IMR-90 (cell line): ENCODE data around the gene PLD1. TPM values are rescaled to one million over a fixed set of nuclear protein-coding genes. Genes with fewer than 3 reads are reported as not detected.

Source experiments
- ATAC-seq: fragments of 200-7000 bp; cut with Tn5 transposase; 2 replicates; pipeline ENCODE4 v1.9.1; 2020; ENCODE audit warnings: low read depth, mild to moderate bottlenecking, moderate library complexity
- BruUV-seq: library from RNA; stranded (reverse); fragments of 400-500 nt; replicated peaks from 2 replicates; lab custom pipeline; 2021; lab: Mats Ljungman, UMichigan
- CTCF ChIA-PET: fragments of 300-600 bp; formaldehyde crosslinking; extraction: SDS; loops from one replicate; lab custom pipeline; 2021; ENCODE audit warnings: antibody characterized with exemption; lab: Yijun Ruan, JAX
- POLR2A ChIA-PET: fragments of 300-600 bp; sonication (Branson Sonifier 250); formaldehyde crosslinking; loops from one replicate; lab custom pipeline; 2022; ENCODE audit warnings: antibody characterized with exemption; ENCODE audit not compliant: unreplicated experiment; lab: Charles Lee
- DNase-seq: peaks from one replicate; pipeline ENCODE4 v3.0.0; 2013
- H2AFZ ChIP-seq: replicated peaks from 2 replicates; pipeline ENCODE3; 2013; ENCODE audit warnings: low read length, mild to moderate bottlenecking; ENCODE audit not compliant: poor library complexity
- H2AK5ac ChIP-seq: 2 replicates; pipeline ENCODE4 v1.6.1; 2013; ENCODE audit warnings: low read depth, low read length, inconsistent platforms
- H2AK9ac ChIP-seq: replicated peaks from 2 replicates; pipeline ENCODE3; 2013; ENCODE audit warnings: mild to moderate bottlenecking, low read depth, low read length, moderate library complexity; ENCODE audit not compliant: poor library complexity
- H2BK120ac ChIP-seq: 2 replicates; pipeline ENCODE4 v1.6.1; 2013; ENCODE audit warnings: low read depth, low read length, inconsistent platforms
- H2BK15ac ChIP-seq: 3 replicates; pipeline ENCODE4 v1.6.1; 2013; ENCODE audit warnings: low read depth, low read length, inconsistent platforms
- H2BK20ac ChIP-seq: 2 replicates; pipeline ENCODE4 v1.6.1; 2013; ENCODE audit warnings: low read depth, mild to moderate bottlenecking, inconsistent platforms, low read length, moderate library complexity
- H2BK5ac ChIP-seq: 2 replicates; pipeline ENCODE4 v1.6.1; 2013; ENCODE audit warnings: mild to moderate bottlenecking, low read depth, low read length, inconsistent platforms; ENCODE audit not compliant: poor library complexity, severe bottlenecking
- H3K14ac ChIP-seq: replicated peaks from 2 replicates; pipeline ENCODE4 v1.6.1; 2013; ENCODE audit warnings: low read depth, low read length, inconsistent platforms
- H3K18ac ChIP-seq: 2 replicates; pipeline ENCODE4 v1.6.1; 2013; ENCODE audit warnings: low read depth, low read length, control low read depth
- H3K23ac ChIP-seq: 2 replicates; pipeline ENCODE4 v1.6.1; 2013; ENCODE audit warnings: low read depth, low read length, inconsistent platforms
- H3K27ac ChIP-seq: 2 replicates; pipeline ENCODE4 v1.5.1; 2013; ENCODE audit warnings: mild to moderate bottlenecking, control low read depth, low read length; ENCODE audit not compliant: insufficient read depth
- H3K27me3 ChIP-seq: 2 replicates; pipeline ENCODE4 v1.6.1; 2013; ENCODE audit warnings: low read length; ENCODE audit not compliant: control insufficient read depth, insufficient read depth
- H3K36me3 ChIP-seq: 2 replicates; pipeline ENCODE4 v1.6.1; 2013; ENCODE audit warnings: low read length, mixed read lengths; ENCODE audit not compliant: control insufficient read depth, insufficient read depth
- H3K4ac ChIP-seq: 2 replicates; pipeline ENCODE4 v1.6.1; 2013; ENCODE audit warnings: low read depth, low read length, inconsistent platforms
- H3K4me1 ChIP-seq: 2 replicates; pipeline ENCODE4 v1.6.1; 2013; ENCODE audit warnings: low read length, mixed read lengths; ENCODE audit not compliant: control insufficient read depth, insufficient read depth
- H3K4me2 ChIP-seq: 2 replicates; pipeline ENCODE4 v1.6.1; 2013; ENCODE audit warnings: low read depth, mild to moderate bottlenecking, control low read depth, low read length, moderate library complexity
- H3K4me3 ChIP-seq: 2 replicates; pipeline ENCODE4 v1.5.1; 2013; ENCODE audit warnings: low read depth, mild to moderate bottlenecking, control low read depth, low read length, moderate library complexity; ENCODE audit not compliant: insufficient read depth
- H3K56ac ChIP-seq: 2 replicates; pipeline ENCODE4 v1.6.1; 2013; ENCODE audit warnings: low read length, inconsistent platforms; ENCODE audit not compliant: insufficient read depth; ENCODE audit errors: extremely low read depth
- H3K79me1 ChIP-seq, 2 experiments: 2 replicates each; pipeline ENCODE4 v1.6.1; 2013; ENCODE audit warnings: low read length in 2 of 2, inconsistent platforms in 1 of 2, low read depth in 1 of 2
- H3K9ac ChIP-seq: 2 replicates; pipeline ENCODE4 v1.6.1; 2013; ENCODE audit warnings: low read depth, low read length, control low read depth
- H3K9me1 ChIP-seq: 2 replicates; pipeline ENCODE4 v1.6.1; 2013; ENCODE audit warnings: low read length, inconsistent platforms; ENCODE audit not compliant: insufficient read depth
- H3K9me3 ChIP-seq: 2 replicates; pipeline ENCODE4 v1.6.1; 2013; ENCODE audit warnings: low read length; ENCODE audit not compliant: control insufficient read depth, insufficient read depth
- H4K20me1 ChIP-seq: 2 replicates; pipeline ENCODE4 v1.6.1; 2013; ENCODE audit warnings: low read length, inconsistent platforms; ENCODE audit not compliant: insufficient read depth
- H4K5ac ChIP-seq: 2 replicates; pipeline ENCODE4 v1.6.1; 2013; ENCODE audit warnings: mild to moderate bottlenecking, low read depth, low read length, control low read depth
- H4K8ac ChIP-seq, 2 experiments: 2 replicates each; pipeline ENCODE4 v1.6.1; 2013; ENCODE audit warnings: low read depth in 2 of 2, low read length in 2 of 2, control low read depth in 1 of 2, inconsistent platforms in 1 of 2
- H4K91ac ChIP-seq: 2 replicates; pipeline ENCODE4 v1.6.1; 2013; ENCODE audit warnings: low read depth, low read length, inconsistent platforms; ENCODE audit not compliant: insufficient read depth
- CEBPB ChIP-seq: IDR thresholded peaks from 2 replicates; pipeline ENCODE4 v1.6.1; 2012; ENCODE audit warnings: low read depth, low read length, improper control_type of control experiment
- CTCF ChIP-seq: conservative IDR thresholded peaks from 2 replicates; pipeline ENCODE4 v1.5.1; 2012; ENCODE audit warnings: mild to moderate bottlenecking, low read depth, low read length, improper control_type of control experiment
- ELK1 ChIP-seq: fragments of 150-350 bp; IDR thresholded peaks from 2 replicates; pipeline ENCODE4 v1.6.1; 2016; ENCODE audit warnings: low read depth, mild to moderate bottlenecking, low read length, moderate library complexity, borderline replicate concordance
- FOS ChIP-seq: fragments of 150-350 bp; IDR thresholded peaks from 2 replicates; pipeline ENCODE4 v1.6.1; 2016; ENCODE audit warnings: low read depth, low read length
- MAZ ChIP-seq: IDR thresholded peaks from 2 replicates; pipeline ENCODE4 v1.6.1; 2012; ENCODE audit warnings: low read depth, mild to moderate bottlenecking, low read length, improper control_type of control experiment, moderate library complexity, borderline replicate concordance
- POLR2A ChIP-seq: IDR thresholded peaks from 2 replicates; pipeline ENCODE4 v1.6.1; 2012; ENCODE audit warnings: mild to moderate bottlenecking, low read depth, low read length
- RCOR1 ChIP-seq: IDR thresholded peaks from 2 replicates; pipeline ENCODE4 v1.6.1; 2012; ENCODE audit warnings: mild to moderate bottlenecking, low read length, improper control_type of control experiment; ENCODE audit not compliant: insufficient replicate concordance
- SMC3 ChIP-seq: fragments of 150-350 bp; IDR thresholded peaks from 2 replicates; pipeline ENCODE4 v1.6.1; 2016; ENCODE audit warnings: low read depth, mild to moderate bottlenecking, antibody characterized with exemption, low read length, moderate library complexity
- WGBS, 2 experiments: methylation state at CpG; one replicate each; pipeline versions ENCODE4 v1.1.5 to v1.1.7; 2013; ENCODE audit warnings: missing lambda C conversion rate in 2 of 2; ENCODE audit not compliant: insufficient read length in 1 of 2; ENCODE audit errors: extremely low coverage in 2 of 2; 5-methylcytosine and 5-hydroxymethylcytosine counted together
- dilution Hi-C: fragments of 300-500 bp; cut with HindIII; formaldehyde crosslinking; loops from one replicate; pipeline ENCODE4 v1.14.3; 2018; ENCODE audit warnings: low sequenced_read_pairs; ENCODE audit not compliant: unreplicated experiment
- in situ Hi-C: fragments of 300-500 bp; cut with MboI; formaldehyde crosslinking; loops from 3 replicates; pipeline ENCODE4 v1.14.3; 2019; ENCODE audit warnings: low sequenced_read_pairs, inconsistent platforms, mixed read lengths
- intact Hi-C: fragments of 100-400 bp; cut with micrococcal nuclease; formaldehyde crosslinking; loops from 2 replicates; pipeline ENCODE4 v1.10.0; 2022
- polyA plus RNA-seq, 3 experiments: library from polyadenylated mRNA; depleted of rRNA; stranded (reverse); fragments of >200 nt; gene quantifications; 2 replicates each; pipeline ENCODE4 v1.2.3, GENCODE V29; 2012; ENCODE audit warnings: low replicate concordance in 1 of 3
- total RNA-seq: library from RNA; depleted of rRNA; stranded (reverse); fragments of >200 nt; gene quantifications from 2 replicates; pipeline ENCODE4 v1.2.3, GENCODE V29; 2012

Gene PLD1
- total and polyA plus RNA-seq, 2 of the 4 experiments (the other 2 are of a cell fraction): 3.3 to 9.7 TPM

- no peaks in the 10 kb centered on the region for H3K9me1 ChIP-seq
- H2AFZ ChIP-seq: no peak overlapping the region
- no peaks in the 10 kb centered on the region for H3K4me1 ChIP-seq
- H3K18ac ChIP-seq: no peak overlapping the region
- H3K23ac ChIP-seq: no peak overlapping the region
- no peak overlapping the region for H4K5ac ChIP-seq
- H3K9me3 ChIP-seq: no peaks in the 10 kb centered on the region
- no peak overlapping the region for H2BK5ac ChIP-seq
- ChIA-PET CTCF (no interaction called here), POLR2A (no interaction called here)
- H3K27ac ChIP-seq: no peak overlapping the region
- no peak overlapping the region for H3K56ac ChIP-seq
- H3K36me3 ChIP-seq: peaks cover 16% of the 10 kb centered on the region; the same call in 1 of the 2 replicates
- intact Hi-C loops (no loop called here), in situ Hi-C loops (no loop called here), dilution Hi-C loops (no loop called here)
- H3K14ac ChIP-seq: no peak overlapping the region
- no peak overlapping the region for H3K4me3 ChIP-seq
- no peak overlapping the region for H2BK15ac ChIP-seq
- no peak overlapping the region for H2BK120ac ChIP-seq
- no peaks in the 10 kb centered on the region for H3K27me3 ChIP-seq
- DNase-seq: peak; percentile 11
- H2AK9ac ChIP-seq: no peak overlapping the region
- H2AK5ac ChIP-seq: no peak overlapping the region
- no peak overlapping the region for H4K8ac ChIP-seq
- no peaks in the 10 kb centered on the region for H3K79me1 ChIP-seq
- no peak overlapping the region for H3K4ac ChIP-seq
- no peak overlapping the region for H4K91ac ChIP-seq
- BruUV-seq: no TSS peak
- no peak overlapping the region for H2BK20ac ChIP-seq
- WGBS, 2 experiments: no CpG with 5 or more reads among the region's 1 CpG
- H3K9ac ChIP-seq: no peak overlapping the region
- no peaks in the 10 kb centered on the region for H4K20me1 ChIP-seq
- ATAC-seq: peak; percentile 49; the same call in 1 of the 2 replicates
- no peak for TF ChIP-seq ELK1
- TF ChIP-seq SMC3: no peak
- no peak for TF ChIP-seq MAZ
- TF ChIP-seq CTCF: no peak
- peak; percentile 42; the same call in 1 of the 2 replicates for TF ChIP-seq CEBPB
- no peak for TF ChIP-seq POLR2A
- TF ChIP-seq FOS: no peak
- no peak for TF ChIP-seq RCOR1
- no peak overlapping the region for H3K4me2 ChIP-seq
Measured at GRCh38 chr3:171615686-171616085, 194.6 kb downstream of the PLD1 start.
